ENCODE measurements around the gene VPS37C. TPM values are rescaled to one million over a fixed set of nuclear protein-coding genes. Genes with fewer than 3 reads are reported as not detected.

Gene VPS37C
- total RNA-seq, 1 experiment from 2014 or later: 29.0 TPM

DNA sequence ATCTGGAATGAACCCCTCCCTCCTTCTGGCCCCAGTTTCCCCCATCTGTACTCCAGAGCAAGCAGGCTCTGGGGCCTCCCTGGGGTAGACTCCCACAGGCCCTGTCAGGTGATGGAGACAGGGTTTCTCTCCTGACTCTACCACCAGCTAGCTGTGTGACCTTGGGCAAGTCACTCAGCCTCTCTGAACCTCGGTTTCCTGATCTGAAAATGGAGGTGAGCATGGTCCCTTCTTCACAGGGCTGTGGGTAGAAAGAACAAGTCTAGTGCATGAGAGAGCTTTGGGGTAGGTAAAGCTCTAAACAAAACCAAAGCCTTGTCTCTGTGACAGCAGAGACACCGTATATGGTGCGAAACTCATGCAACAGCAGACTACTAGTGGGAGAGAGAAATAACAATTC lies 53.3 kb downstream of the VPS37C start:
- H3K27me3 ChIP-seq (ENCODE audit: insufficient read depth, low read depth): no peaks in the 10 kb centered on the region
- TF ChIP-seq EZH2 (IDR thresholded peaks at IDR 0.05; ENCODE audit: low read depth): no peak
- TF ChIP-seq, protein P1, sequence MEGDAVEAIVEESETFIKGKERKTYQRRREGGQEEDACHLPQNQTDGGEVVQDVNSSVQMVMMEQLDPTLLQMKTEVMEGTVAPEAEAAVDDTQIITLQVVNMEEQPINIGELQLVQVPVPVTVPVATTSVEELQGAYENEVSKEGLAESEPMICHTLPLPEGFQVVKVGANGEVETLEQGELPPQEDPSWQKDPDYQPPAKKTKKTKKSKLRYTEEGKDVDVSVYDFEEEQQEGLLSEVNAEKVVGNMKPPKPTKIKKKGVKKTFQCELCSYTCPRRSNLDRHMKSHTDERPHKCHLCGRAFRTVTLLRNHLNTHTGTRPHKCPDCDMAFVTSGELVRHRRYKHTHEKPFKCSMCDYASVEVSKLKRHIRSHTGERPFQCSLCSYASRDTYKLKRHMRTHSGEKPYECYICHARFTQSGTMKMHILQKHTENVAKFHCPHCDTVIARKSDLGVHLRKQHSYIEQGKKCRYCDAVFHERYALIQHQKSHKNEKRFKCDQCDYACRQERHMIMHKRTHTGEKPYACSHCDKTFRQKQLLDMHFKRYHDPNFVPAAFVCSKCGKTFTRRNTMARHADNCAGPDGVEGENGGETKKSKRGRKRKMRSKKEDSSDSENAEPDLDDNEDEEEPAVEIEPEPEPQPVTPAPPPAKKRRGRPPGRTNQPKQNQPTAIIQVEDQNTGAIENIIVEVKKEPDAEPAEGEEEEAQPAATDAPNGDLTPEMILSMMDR (conservative IDR thresholded peaks at IDR 0.05): no peak
- H3K36me3 ChIP-seq (ENCODE audit: low read depth): no peaks in the 10 kb centered on the region
- no peaks in the 10 kb centered on the region for H3K79me2 ChIP-seq (ENCODE audit: low read depth)
- intact Hi-C loops (cut with micrococcal nuclease; ENCODE audit: unreplicated experiment): no loop called here
- no peaks in the 10 kb centered on the region for H4K20me1 ChIP-seq (ENCODE audit: insufficient read depth)
- ChIA-PET CTCF (interaction anchor here (0.6 kb wide), 1 partner anchor 143 kb away, joined by 3 read pairs; no protein-coding TSS in a partner anchor), POLR2A (ENCODE audit: unreplicated experiment) (no interaction called here)
- H2AFZ ChIP-seq: no peak overlapping the region
- no peak overlapping the region for H3K4me2 ChIP-seq
- H3K4me1 ChIP-seq (replicated peaks; ENCODE audit: insufficient read depth): no peaks in the 10 kb centered on the region
- no peak for DNase-seq
- no peaks in the 10 kb centered on the region for H3K9me3 ChIP-seq (ENCODE audit: insufficient read depth, low read depth)
- no peak overlapping the region for H3K27ac ChIP-seq
- H3K9me2 ChIP-seq (ENCODE audit: insufficient read depth): no peaks in the 10 kb centered on the region
- BruUV-seq (replicated peaks): no TSS peak
- no peak overlapping the region for H3K4me3 ChIP-seq
- H3F3A ChIP-seq (ENCODE audit: insufficient read depth, low read depth): no peaks in the 10 kb centered on the region

DNA sequence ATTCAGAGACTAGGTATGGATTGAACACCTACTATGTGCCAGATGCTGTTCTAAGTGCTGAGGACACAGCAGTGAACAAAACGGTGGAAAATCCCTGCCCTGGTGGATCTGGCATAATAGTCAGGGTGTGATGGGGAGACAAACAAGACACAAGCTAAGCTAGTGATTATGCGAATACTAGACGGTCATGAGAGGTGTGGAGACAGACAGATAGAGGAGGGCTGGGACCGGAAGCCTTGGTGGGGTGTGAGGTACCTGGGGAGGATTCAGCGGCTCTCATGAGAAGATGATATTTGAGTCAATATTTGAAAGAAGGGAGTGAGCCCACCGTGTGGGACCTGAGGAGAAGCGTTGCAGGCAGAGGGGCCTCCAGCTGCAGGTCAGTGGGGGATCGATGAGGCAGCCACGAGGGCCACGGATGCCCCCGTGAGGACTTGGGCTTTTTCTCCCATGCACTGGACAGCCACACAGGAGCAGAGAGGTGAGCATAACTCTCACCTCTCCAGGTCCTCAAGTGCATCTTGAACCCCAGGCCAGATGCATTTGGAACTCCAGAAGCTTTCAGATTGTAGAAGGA lies 54.2 kb downstream of the VPS37C start:
- Histone ChIP-seq H3K27ac (no peak overlapping the region), H4K20me1 (ENCODE audit: insufficient read depth) (no peaks in the 10 kb centered on the region), H3K36me3 (ENCODE audit: low read depth) (no peaks in the 10 kb centered on the region), H3K27me3 (ENCODE audit: insufficient read depth, low read depth) (no peaks in the 10 kb centered on the region), H2AFZ (no peak overlapping the region), H3K9me3 (ENCODE audit: insufficient read depth, low read depth) (no peaks in the 10 kb centered on the region), H3K9me2 (ENCODE audit: insufficient read depth) (no peaks in the 10 kb centered on the region), H3K4me1 (replicated peaks; ENCODE audit: insufficient read depth) (no peaks in the 10 kb centered on the region), H3F3A (ENCODE audit: insufficient read depth, low read depth) (no peaks in the 10 kb centered on the region), H3K79me2 (ENCODE audit: low read depth) (no peaks in the 10 kb centered on the region), H3K4me3 (no peak overlapping the region), H3K4me2 (no peak overlapping the region)
- ChIA-PET POLR2A (ENCODE audit: unreplicated experiment) (interaction anchor here (0.6 kb wide), 1 partner anchor 164 kb away, joined by 3 read pairs; no protein-coding TSS in a partner anchor), CTCF (no interaction called here)
- no TSS peak for BruUV-seq (replicated peaks)
- TF ChIP-seq, protein P1 (conservative IDR thresholded peaks at IDR 0.05): no peak
- no peak for TF ChIP-seq EZH2 (IDR thresholded peaks at IDR 0.05; ENCODE audit: low read depth)
- DNase-seq: no peak
- intact Hi-C loops (cut with micrococcal nuclease; ENCODE audit: unreplicated experiment): no loop called here

DNA sequence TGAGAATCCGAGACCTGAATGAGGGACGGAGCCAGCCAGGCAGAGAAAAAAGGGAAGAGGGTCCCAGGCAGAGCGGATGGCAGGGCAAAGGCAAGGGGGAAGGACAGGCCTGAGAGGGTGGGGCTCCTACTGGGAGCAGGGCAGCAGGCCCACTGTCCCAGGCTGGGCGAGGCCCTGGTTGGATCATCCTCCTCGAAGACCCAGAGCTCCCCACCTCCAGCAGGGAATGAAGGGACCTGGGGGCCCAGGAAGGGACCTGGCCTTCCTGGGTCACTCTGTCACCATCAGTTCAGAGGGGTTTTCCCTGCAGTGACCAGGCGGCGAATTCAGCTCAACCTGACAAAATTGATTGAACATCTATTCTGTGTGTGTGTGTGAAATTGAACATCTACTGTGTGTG lies 54.9 kb downstream of the VPS37C start:
- POLR2A ChIA-PET (ENCODE audit: unreplicated experiment): no interaction called here
- Histone ChIP-seq H3K4me2 (no peak overlapping the region), H3K27ac (no peak overlapping the region), H3K79me2 (ENCODE audit: low read depth) (no peaks in the 10 kb centered on the region), H4K20me1 (ENCODE audit: insufficient read depth) (no peaks in the 10 kb centered on the region), H3K9me3 (ENCODE audit: insufficient read depth, low read depth) (no peaks in the 10 kb centered on the region), H3K4me1 (replicated peaks; ENCODE audit: insufficient read depth) (no peaks in the 10 kb centered on the region), H3K9me2 (ENCODE audit: insufficient read depth) (no peaks in the 10 kb centered on the region), H3F3A (ENCODE audit: insufficient read depth, low read depth) (no peaks in the 10 kb centered on the region; the same call in 1 of the 2 replicates), H3K4me3 (no peak overlapping the region), H2AFZ (no peak overlapping the region), H3K27me3 (ENCODE audit: insufficient read depth, low read depth) (no peaks in the 10 kb centered on the region), H3K36me3 (ENCODE audit: low read depth) (no peaks in the 10 kb centered on the region)
- CTCF ChIA-PET: no interaction called here
- BruUV-seq (replicated peaks): no TSS peak
- no peak for DNase-seq
- intact Hi-C loops (cut with micrococcal nuclease; ENCODE audit: unreplicated experiment): no loop called here
- no peak for TF ChIP-seq EZH2 (IDR thresholded peaks at IDR 0.05; ENCODE audit: low read depth)
- TF ChIP-seq, protein P1 (conservative IDR thresholded peaks at IDR 0.05): no peak

Measured in PC-9 (cell line).